SK-N-SH treated with all-trans-retinoic acid at 6 μM for 48 hours (cell line): ENCODE results near the gene CHERP.

Source experiments
- ARNTL ChIP-seq: fragments of 450-650 bp; formaldehyde crosslinking; IDR thresholded peaks from 2 replicates; pipeline ENCODE4 v1.5.0; 2020; ENCODE audit warnings: low read depth, mild to moderate bottlenecking, moderate library complexity, borderline replicate concordance
- CREB5 ChIP-seq: fragments of 250-450 bp; sonication (Bioruptor Pico); IDR thresholded peaks from 2 replicates; pipeline ENCODE4 v1.5.1; 2020; ENCODE audit warnings: low read depth, mild to moderate bottlenecking, moderate library complexity
- CSDC2 ChIP-seq: fragments of 250-450 bp; sonication (Bioruptor Pico); IDR thresholded peaks from 2 replicates; pipeline ENCODE4 v1.5.0; 2020; ENCODE audit warnings: mild to moderate bottlenecking, moderate library complexity
- OSR1 ChIP-seq: fragments of 250-450 bp; sonication (Bioruptor Pico); IDR thresholded peaks from 2 replicates; pipeline ENCODE4 v1.8.0; 2022; ENCODE audit warnings: moderate library complexity, mild to moderate bottlenecking, inconsistent platforms
- PATZ1 ChIP-seq: fragments of 250-450 bp; sonication (Bioruptor Pico); IDR thresholded peaks from 2 replicates; pipeline ENCODE4 v1.8.0; 2020; ENCODE audit warnings: mild to moderate bottlenecking, moderate library complexity, borderline replicate concordance
- POU6F1 ChIP-seq: fragments of 250-450 bp; sonication (Bioruptor Pico); IDR thresholded peaks from 2 replicates; pipeline ENCODE4 v1.8.0; 2021; ENCODE audit warnings: low read depth, mild to moderate bottlenecking, moderate library complexity, borderline replicate concordance
- RARB ChIP-seq: fragments of 250-450 bp; sonication (Bioruptor Pico); IDR thresholded peaks from 2 replicates; pipeline ENCODE4 v1.8.0; 2021; ENCODE audit warnings: mild to moderate bottlenecking, moderate library complexity
- ZC3H10 ChIP-seq: fragments of 250-450 bp; sonication (Bioruptor Pico); IDR thresholded peaks from 2 replicates; pipeline ENCODE4 v1.5.1; 2021; ENCODE audit warnings: mild to moderate bottlenecking, moderate library complexity
- ZFP3 ChIP-seq: fragments of 250-450 bp; sonication (Bioruptor Pico); IDR thresholded peaks from 2 replicates; pipeline ENCODE4 v1.5.0; 2020; ENCODE audit warnings: mild to moderate bottlenecking, moderate library complexity
- ZFP30 ChIP-seq: fragments of 450-650 bp; formaldehyde crosslinking; IDR thresholded peaks from 2 replicates; pipeline ENCODE4 v1.5.0; 2022; ENCODE audit warnings: mild to moderate bottlenecking, moderate library complexity
- ZNF565 ChIP-seq: fragments of 450-650 bp; formaldehyde crosslinking; conservative IDR thresholded peaks from 2 replicates; pipeline ENCODE4 v1.5.0; 2020; ENCODE audit warnings: low read depth, mild to moderate bottlenecking, moderate library complexity
- ZNF70 ChIP-seq: fragments of 450-650 bp; formaldehyde crosslinking; IDR thresholded peaks from 2 replicates; pipeline ENCODE4 v1.5.0; 2020; ENCODE audit warnings: mild to moderate bottlenecking, moderate library complexity

- no peak for TF ChIP-seq CREB5
- no peak for TF ChIP-seq PATZ1 (CRISPR knock-in tag)
- TF ChIP-seq ARNTL (CRISPR knock-in tag): no peak
- TF ChIP-seq ZFP30: no peak
- no peak for TF ChIP-seq POU6F1 (CRISPR knock-in tag)
- TF ChIP-seq ZC3H10 (CRISPR knock-in tag): no peak
- TF ChIP-seq ZNF70 (CRISPR knock-in tag): no peak
- no peak for TF ChIP-seq OSR1 (CRISPR knock-in tag)
- TF ChIP-seq ZFP3 (CRISPR knock-in tag): no peak
- no peak for TF ChIP-seq CSDC2 (CRISPR knock-in tag)
- TF ChIP-seq RARB (CRISPR knock-in tag): no peak
- no peak for TF ChIP-seq ZNF565 (CRISPR knock-in tag)
Measured at GRCh38 chr19:16587833-16588823, 45.9 kb upstream of the CHERP start.
